ENCODE data around the gene HAO2. TPM values are rescaled to one million over a fixed set of nuclear protein-coding genes. Genes with fewer than 3 reads are reported as not detected.

HAO2 gene
- total RNA-seq, 1 donor from 2014 or later: not detected

DNA sequence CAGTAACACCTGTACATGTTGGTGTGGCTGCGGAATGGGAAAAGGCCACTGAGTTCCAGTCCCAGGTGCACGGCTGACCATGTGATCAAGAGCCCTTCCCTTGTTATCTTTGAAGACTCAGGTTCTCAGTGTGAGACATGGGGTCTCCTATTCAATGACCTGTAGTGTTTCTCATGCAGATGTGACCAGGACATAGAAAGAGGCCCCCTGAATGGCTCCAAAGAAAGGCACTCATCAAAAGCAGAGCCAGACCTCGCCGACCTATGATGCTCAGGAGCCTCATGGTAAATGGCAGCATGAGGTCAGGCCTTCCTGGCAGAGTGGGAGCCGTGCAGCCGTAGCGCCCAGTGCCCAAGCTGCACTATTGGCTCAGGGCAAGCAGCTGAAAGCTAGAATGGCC lies 42.3 kb upstream of the HAO2 start:
- H3K36me3 Mint-ChIP-seq (ENCODE audit: unreplicated experiment): no peaks in the 10 kb centered on the region
- H3K4me1 Mint-ChIP-seq (ENCODE audit: unreplicated experiment): peaks cover 27% of the 10 kb centered on the region
- no peak for DNase-seq (ENCODE audit: extremely low spot score, unreplicated experiment)
- H3K9me3 Mint-ChIP-seq (ENCODE audit: unreplicated experiment): no peaks in the 10 kb centered on the region
- TF ChIP-seq CTCF (IDR thresholded peaks at IDR 0.05): no peak
- H3K27ac Mint-ChIP-seq (ENCODE audit: unreplicated experiment): no peak overlapping the region
- H3K4me3 Mint-ChIP-seq (ENCODE audit: unreplicated experiment): no peak overlapping the region
- peaks cover 2% of the 10 kb centered on the region for H3K27me3 Mint-ChIP-seq (ENCODE audit: unreplicated experiment)

GRCh38 chr1:119327094-119327449 lies 41.5 kb upstream of the HAO2 start:
- peaks cover 27% of the 10 kb centered on the region for H3K4me1 Mint-ChIP-seq (ENCODE audit: unreplicated experiment)
- no peaks in the 10 kb centered on the region for H3K36me3 Mint-ChIP-seq (ENCODE audit: unreplicated experiment)
- H3K9me3 Mint-ChIP-seq (ENCODE audit: unreplicated experiment): no peaks in the 10 kb centered on the region
- no peak for DNase-seq (ENCODE audit: extremely low spot score, unreplicated experiment)
- peak overlapping the region; percentile 65 for H3K4me3 Mint-ChIP-seq (ENCODE audit: unreplicated experiment)
- no peak overlapping the region for H3K27ac Mint-ChIP-seq (ENCODE audit: unreplicated experiment)
- TF ChIP-seq CTCF (IDR thresholded peaks at IDR 0.05): no peak
- H3K27me3 Mint-ChIP-seq (ENCODE audit: unreplicated experiment): peaks cover 2% of the 10 kb centered on the region

- H3K36me3 Mint-ChIP-seq (ENCODE audit: unreplicated experiment): no peaks in the 10 kb centered on the region
- peak; percentile 44 for TF ChIP-seq CTCF (IDR thresholded peaks at IDR 0.05)
- H3K4me3 Mint-ChIP-seq (ENCODE audit: unreplicated experiment): peak overlapping the region; percentile 65
- H3K27ac Mint-ChIP-seq (ENCODE audit: unreplicated experiment): no peak overlapping the region
- H3K4me1 Mint-ChIP-seq (ENCODE audit: unreplicated experiment): peaks cover 31% of the 10 kb centered on the region
- H3K27me3 Mint-ChIP-seq (ENCODE audit: unreplicated experiment): peaks cover 2% of the 10 kb centered on the region
- no peak for DNase-seq (ENCODE audit: extremely low spot score, unreplicated experiment)
- no peaks in the 10 kb centered on the region for H3K9me3 Mint-ChIP-seq (ENCODE audit: unreplicated experiment)
These were observed 41.0 kb upstream of the HAO2 start for GRCh38 chr1:119327450-119328155.

GRCh38 chr1:119329541-119330461 lies 38.8 kb upstream of the HAO2 start:
- H3K9me3 Mint-ChIP-seq (ENCODE audit: unreplicated experiment): no peaks in the 10 kb centered on the region
- no peak for DNase-seq (ENCODE audit: extremely low spot score, unreplicated experiment)
- H3K4me3 Mint-ChIP-seq (ENCODE audit: unreplicated experiment): no peak overlapping the region
- no peak overlapping the region for H3K27ac Mint-ChIP-seq (ENCODE audit: unreplicated experiment)
- no peaks in the 10 kb centered on the region for H3K36me3 Mint-ChIP-seq (ENCODE audit: unreplicated experiment)
- TF ChIP-seq CTCF (IDR thresholded peaks at IDR 0.05): no peak
- no peaks in the 10 kb centered on the region for H3K27me3 Mint-ChIP-seq (ENCODE audit: unreplicated experiment)
- peaks cover 30% of the 10 kb centered on the region for H3K4me1 Mint-ChIP-seq (ENCODE audit: unreplicated experiment)

Measured in osteocyte (in vitro differentiated cells).